Measurements from ENCODE around the gene PPP1R12C. TPM values are rescaled to one million over a fixed set of nuclear protein-coding genes. Genes with fewer than 3 reads are reported as not detected.
A peak's percentile ranks its signal among the peaks of the same experiment; 100 is the strongest.

PPP1R12C gene
- total and polyA plus RNA-seq, 10 of the 15 experiments (the other 5 are each of a cell fraction or from before 2014, with no cell fraction given): 1.4 to 84.7 (median 20.5) TPM

DNA sequence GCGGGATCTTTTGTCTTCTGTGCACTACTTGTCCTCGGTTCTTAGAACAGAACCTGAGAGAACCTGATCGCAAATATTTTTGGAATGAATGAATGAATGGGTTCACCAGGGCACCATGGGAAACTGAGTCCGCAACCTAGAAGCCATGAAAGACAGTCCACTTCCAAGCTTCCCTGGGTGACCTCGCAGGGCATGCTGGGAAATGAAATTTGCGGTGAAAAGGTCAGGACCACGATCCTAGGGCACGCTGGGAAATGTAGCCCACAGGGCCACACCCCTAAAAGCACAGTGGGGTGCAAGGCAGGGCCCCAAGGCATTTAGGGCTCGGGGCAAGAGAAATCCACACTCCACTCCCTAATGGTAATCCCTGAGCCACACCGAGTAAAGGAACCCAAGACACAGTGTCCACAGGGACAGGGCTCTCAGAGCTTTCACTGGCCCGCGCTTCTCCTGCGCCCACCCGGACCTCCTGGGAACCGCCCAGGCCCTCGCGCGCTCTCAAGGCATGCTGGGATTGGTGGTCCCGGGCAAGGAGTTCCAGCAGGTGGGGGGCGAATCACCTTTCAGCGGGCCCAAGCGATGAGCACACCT lies 1.1 kb upstream of the PPP1R12C start (continued):
- TF ChIP-seq EZH2 (IDR thresholded peaks at IDR 0.05; ENCODE audit: borderline replicate concordance, control insufficient read depth, low read depth, low read length) (no peak), HCFC1 (IDR thresholded peaks at IDR 0.05; ENCODE audit: low read length) (peak; percentile 36), SIX5 (IDR thresholded peaks at IDR 0.05; ENCODE audit: low read depth, low read length, severe bottlenecking) (no peak), NR2C2 (IDR thresholded peaks at IDR 0.05; ENCODE audit: borderline replicate concordance, control insufficient read depth, insufficient read length, low read depth) (no peak), NR2F1 (conservative IDR thresholded peaks at IDR 0.05) (peak; percentile 69; the same call in 1 of the 2 replicates), NR2C1 (IDR thresholded peaks at IDR 0.05) (peak; percentile 65)
- TF ChIP-seq, protein P1, sequence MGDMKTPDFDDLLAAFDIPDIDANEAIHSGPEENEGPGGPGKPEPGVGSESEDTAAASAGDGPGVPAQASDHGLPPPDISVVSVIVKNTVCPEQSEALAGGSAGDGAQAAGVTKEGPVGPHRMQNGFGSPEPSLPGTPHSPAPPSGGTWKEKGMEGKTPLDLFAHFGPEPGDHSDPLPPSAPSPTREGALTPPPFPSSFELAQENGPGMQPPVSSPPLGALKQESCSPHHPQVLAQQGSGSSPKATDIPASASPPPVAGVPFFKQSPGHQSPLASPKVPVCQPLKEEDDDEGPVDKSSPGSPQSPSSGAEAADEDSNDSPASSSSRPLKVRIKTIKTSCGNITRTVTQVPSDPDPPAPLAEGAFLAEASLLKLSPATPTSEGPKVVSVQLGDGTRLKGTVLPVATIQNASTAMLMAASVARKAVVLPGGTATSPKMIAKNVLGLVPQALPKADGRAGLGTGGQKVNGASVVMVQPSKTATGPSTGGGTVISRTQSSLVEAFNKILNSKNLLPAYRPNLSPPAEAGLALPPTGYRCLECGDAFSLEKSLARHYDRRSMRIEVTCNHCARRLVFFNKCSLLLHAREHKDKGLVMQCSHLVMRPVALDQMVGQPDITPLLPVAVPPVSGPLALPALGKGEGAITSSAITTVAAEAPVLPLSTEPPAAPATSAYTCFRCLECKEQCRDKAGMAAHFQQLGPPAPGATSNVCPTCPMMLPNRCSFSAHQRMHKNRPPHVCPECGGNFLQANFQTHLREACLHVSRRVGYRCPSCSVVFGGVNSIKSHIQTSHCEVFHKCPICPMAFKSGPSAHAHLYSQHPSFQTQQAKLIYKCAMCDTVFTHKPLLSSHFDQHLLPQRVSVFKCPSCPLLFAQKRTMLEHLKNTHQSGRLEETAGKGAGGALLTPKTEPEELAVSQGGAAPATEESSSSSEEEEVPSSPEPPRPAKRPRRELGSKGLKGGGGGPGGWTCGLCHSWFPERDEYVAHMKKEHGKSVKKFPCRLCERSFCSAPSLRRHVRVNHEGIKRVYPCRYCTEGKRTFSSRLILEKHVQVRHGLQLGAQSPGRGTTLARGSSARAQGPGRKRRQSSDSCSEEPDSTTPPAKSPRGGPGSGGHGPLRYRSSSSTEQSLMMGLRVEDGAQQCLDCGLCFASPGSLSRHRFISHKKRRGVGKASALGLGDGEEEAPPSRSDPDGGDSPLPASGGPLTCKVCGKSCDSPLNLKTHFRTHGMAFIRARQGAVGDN (IDR thresholded peaks at IDR 0.05): 0 out of 2 replicates have a peak, but pooled peaks have one; percentile 25
